Calu3 (cell line): ENCODE results near the gene TRAF2. TPM values are rescaled to one million over a fixed set of nuclear protein-coding genes. Genes with fewer than 3 reads are reported as not detected.

Source experiments
- BruUV-seq: library from RNA; stranded (reverse); fragments of 400-500 nt; replicated peaks from 2 replicates; lab custom pipeline; 2021; lab: Mats Ljungman, UMichigan
- CTCF ChIA-PET: fragments of 300-600 bp; sonication (Branson Sonifier 250); formaldehyde crosslinking; loops from one replicate; lab custom pipeline; 2022; ENCODE audit warnings: antibody characterized with exemption; lab: Charles Lee
- DNase-seq: peaks from one replicate; pipeline ENCODE4 v3.0.0; 2022
- H3K27ac Mint-ChIP-seq: one replicate; pipeline ENCODE4 v1.8.0; 2022; ENCODE audit warnings: mixed read lengths; ENCODE audit not compliant: unreplicated experiment
- H3K27me3 Mint-ChIP-seq: one replicate; pipeline ENCODE4 v1.8.0; 2022; ENCODE audit warnings: mixed read lengths; ENCODE audit not compliant: unreplicated experiment
- H3K36me3 Mint-ChIP-seq: one replicate; pipeline ENCODE4 v1.8.0; 2022; ENCODE audit warnings: mild to moderate bottlenecking, moderate library complexity, mixed read lengths; ENCODE audit not compliant: insufficient read depth, unreplicated experiment
- H3K4me1 Mint-ChIP-seq: one replicate; pipeline ENCODE4 v1.8.0; 2022; ENCODE audit warnings: mild to moderate bottlenecking, low read depth, mixed read lengths; ENCODE audit not compliant: unreplicated experiment
- H3K4me3 Mint-ChIP-seq: one replicate; pipeline ENCODE4 v1.8.0; 2022; ENCODE audit warnings: mild to moderate bottlenecking, low read depth, moderate library complexity, mixed read lengths; ENCODE audit not compliant: unreplicated experiment
- H3K9me3 Mint-ChIP-seq: one replicate; pipeline ENCODE4 v1.8.0; 2022; ENCODE audit warnings: low read depth, mixed read lengths; ENCODE audit not compliant: unreplicated experiment
- CTCF ChIP-seq: fragments of 200-600 bp; IDR thresholded peaks from one replicate; pipeline ENCODE4 v1.8.0; 2022; ENCODE audit warnings: antibody characterized with exemption; ENCODE audit not compliant: unreplicated experiment
- intact Hi-C: fragments of 100-400 bp; cut with micrococcal nuclease; formaldehyde crosslinking; loops from one replicate; pipeline ENCODE4 v1.10.0; 2022; ENCODE audit not compliant: unreplicated experiment
- total RNA-seq: library from RNA; stranded (reverse); gene quantifications from 2 replicates; pipeline ENCODE4 v1.2.3, GENCODE V29; 2022

TRAF2 gene
- total RNA-seq, 1 experiment from 2014 or later = 50.5 TPM

DNA sequence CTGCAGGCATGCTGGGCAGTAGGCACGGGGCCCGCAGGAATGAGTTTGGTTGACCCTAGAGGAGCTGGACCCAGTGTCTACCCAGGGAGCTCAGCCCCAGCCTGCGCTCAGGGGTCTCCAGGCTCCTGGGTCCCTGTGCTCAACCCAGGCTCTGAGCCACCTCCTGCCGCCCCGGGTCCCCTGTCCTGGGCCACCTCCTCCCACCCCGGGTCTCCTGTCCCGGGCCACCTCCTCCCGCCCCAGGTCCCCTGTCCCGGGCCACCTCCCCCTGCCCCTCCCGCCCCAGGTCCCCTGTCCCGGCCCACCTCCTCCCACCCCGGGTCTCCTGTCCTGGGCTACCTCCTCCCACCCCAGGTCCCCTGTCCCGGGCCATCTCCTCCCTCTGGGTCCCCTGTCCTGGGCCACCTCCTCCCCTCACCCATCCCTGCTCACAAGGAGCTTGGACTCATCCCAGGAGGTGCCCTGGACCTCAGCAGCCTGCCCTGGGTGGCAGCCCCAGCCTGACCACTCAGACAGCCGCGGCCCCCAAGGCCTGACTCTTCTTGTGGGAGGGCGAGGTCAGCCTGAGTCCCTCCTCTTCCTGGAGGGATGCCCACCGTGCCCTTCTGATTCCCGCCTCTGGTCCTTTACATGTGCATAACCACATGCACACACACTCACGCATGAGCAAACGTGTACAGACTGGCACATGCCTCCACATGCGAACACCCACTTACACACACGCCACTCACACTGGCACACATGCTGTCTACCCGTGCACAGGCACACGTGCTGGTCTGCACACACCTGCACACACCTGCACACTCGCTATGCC lies 68.2 kb downstream of the TRAF2 start:
- TF ChIP-seq CTCF = no peak
- DNase-seq = no peak
- intact Hi-C loops = no loop called here
- Mint-ChIP-seq H3K36me3 (peaks cover 11% of the 10 kb centered on the region), H3K27me3 (no peaks in the 10 kb centered on the region), H3K27ac (no peak overlapping the region), H3K9me3 (no peaks in the 10 kb centered on the region), H3K4me1 (no peaks in the 10 kb centered on the region), H3K4me3 (no peak overlapping the region)
- CTCF ChIA-PET = no interaction called here
- no TSS peak for BruUV-seq

DNA sequence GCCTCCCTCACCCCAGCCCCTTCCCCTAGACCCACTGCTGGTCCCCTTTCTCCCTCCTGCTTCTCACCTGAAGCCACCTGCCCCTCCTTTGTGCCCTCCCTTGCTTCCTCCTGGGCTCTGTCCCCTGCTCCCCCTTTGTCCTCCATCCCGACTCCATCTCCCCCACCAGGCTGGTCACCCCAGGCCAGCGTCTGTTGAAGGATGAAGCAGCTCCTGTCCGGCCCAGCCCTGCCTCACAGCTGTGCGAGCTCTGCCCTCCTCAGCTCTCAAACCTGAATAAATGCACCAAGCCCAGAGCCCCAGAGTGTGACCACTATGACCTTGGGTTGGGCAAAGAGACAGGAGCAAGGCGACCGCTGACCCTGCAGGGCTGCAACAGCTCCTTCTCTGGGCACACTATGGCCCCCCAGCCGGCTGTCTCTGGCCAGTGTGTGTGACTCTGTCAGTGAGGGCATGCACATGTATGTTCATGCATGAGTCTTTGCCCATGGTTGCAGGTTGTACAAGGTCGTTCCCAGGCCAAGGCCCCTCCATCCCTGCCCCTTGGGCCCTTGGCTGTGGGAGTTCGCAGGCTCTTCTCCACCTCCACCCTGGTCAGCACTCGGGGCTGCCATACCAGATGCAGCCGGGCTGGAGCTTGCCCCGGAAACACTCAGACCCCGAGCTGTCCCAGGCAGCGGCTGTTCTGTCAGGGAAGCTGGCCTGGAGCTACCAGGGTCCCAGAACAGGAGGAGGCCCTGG lies 69.1 kb downstream of the TRAF2 start:
- DNase-seq = no peak
- intact Hi-C loops = no loop called here
- H3K9me3 Mint-ChIP-seq = no peaks in the 10 kb centered on the region
- H3K27me3 Mint-ChIP-seq = no peaks in the 10 kb centered on the region
- CTCF ChIA-PET = interaction anchor here (0.6 kb wide), 1 partner anchor 135 kb away, joined by 3 read pairs; no protein-coding TSS in a partner anchor
- H3K4me1 Mint-ChIP-seq = no peaks in the 10 kb centered on the region
- H3K4me3 Mint-ChIP-seq = no peak overlapping the region
- BruUV-seq = no TSS peak
- TF ChIP-seq CTCF = no peak
- H3K36me3 Mint-ChIP-seq = peaks cover 2% of the 10 kb centered on the region
- no peak overlapping the region for H3K27ac Mint-ChIP-seq

DNA sequence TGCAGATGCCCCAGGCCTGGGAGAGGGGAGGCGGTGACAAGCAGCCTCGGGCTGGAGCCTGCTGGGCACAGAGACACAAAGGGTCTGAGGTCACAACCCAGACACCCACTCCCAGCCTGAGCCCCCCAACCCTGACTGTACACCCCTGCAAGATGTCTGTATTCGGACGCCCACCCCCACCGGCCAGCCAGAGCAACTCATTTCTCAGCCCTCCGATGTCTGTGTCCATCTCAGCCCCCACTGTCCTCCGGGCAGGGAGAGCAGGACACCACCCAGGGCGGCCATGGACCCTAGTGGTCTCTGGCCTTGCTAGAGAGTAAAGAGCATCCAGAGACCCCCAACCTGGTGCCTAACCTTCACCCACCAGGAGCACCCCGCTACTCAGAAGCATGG lies 69.6 kb downstream of the TRAF2 start:
- H3K27me3 Mint-ChIP-seq = no peaks in the 10 kb centered on the region
- no peak overlapping the region for H3K4me3 Mint-ChIP-seq
- H3K36me3 Mint-ChIP-seq = no peaks in the 10 kb centered on the region
- intact Hi-C loops = no loop called here
- TF ChIP-seq CTCF = no peak
- no peaks in the 10 kb centered on the region for H3K9me3 Mint-ChIP-seq
- H3K4me1 Mint-ChIP-seq = no peaks in the 10 kb centered on the region
- H3K27ac Mint-ChIP-seq = no peak overlapping the region
- no peak for DNase-seq
- BruUV-seq = no TSS peak
- CTCF ChIA-PET = no interaction called here

- Mint-ChIP-seq H3K9me3 (no peaks in the 10 kb centered on the region), H3K36me3 (no peaks in the 10 kb centered on the region), H3K4me3 (no peak overlapping the region), H3K27ac (peak overlapping the region; percentile 1), H3K27me3 (no peaks in the 10 kb centered on the region), H3K4me1 (no peaks in the 10 kb centered on the region)
- no peak for TF ChIP-seq CTCF
- BruUV-seq = no TSS peak
- intact Hi-C loops = no loop called here
- CTCF ChIA-PET = no interaction called here
- no peak for DNase-seq
Observed at GRCh38 chr9:136956604-136957003, 70.3 kb downstream of the TRAF2 start.
